HG02970 (cell line): Measurements from ENCODE around the gene ASTN2.

Experiments
- ATAC-seq: cut with Tn5 transposase; IDR thresholded peaks from one replicate; pipeline ENCODE4 v1.9.1; 2021; ENCODE audit warnings: mild to moderate bottlenecking, moderate library complexity, moderate number of reproducible peaks; ENCODE audit not compliant: unreplicated experiment, low FRiP score

The ASTN2 gene

GRCh38 chr9:117134826-117135500, 279.9 kb downstream of the ASTN2 start:
- no peak for ATAC-seq

- no peak for ATAC-seq
Observed at GRCh38 chr9:117126871-117127270, 288.0 kb downstream of the ASTN2 start.

DNA sequence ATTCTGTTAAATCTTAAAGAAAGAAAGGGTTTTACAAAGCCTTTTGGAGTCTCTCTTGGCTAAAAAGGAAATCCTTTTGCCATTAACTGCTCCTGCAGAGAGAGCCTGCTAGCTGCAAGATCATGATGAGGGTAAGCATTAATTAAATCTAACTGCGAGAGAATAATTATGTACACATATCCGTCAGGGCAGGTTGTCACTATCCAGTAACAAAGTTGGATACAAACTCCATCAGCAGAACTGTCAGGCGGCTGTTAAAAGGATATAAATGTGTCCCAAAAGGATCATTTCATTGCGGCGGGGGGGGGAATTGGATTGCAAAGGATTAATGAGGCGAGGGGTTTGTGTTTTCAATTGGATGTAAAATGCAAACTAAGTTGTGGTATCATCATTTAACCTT, 289.3 kb downstream of the ASTN2 start:
- ATAC-seq, result no peak

DNA sequence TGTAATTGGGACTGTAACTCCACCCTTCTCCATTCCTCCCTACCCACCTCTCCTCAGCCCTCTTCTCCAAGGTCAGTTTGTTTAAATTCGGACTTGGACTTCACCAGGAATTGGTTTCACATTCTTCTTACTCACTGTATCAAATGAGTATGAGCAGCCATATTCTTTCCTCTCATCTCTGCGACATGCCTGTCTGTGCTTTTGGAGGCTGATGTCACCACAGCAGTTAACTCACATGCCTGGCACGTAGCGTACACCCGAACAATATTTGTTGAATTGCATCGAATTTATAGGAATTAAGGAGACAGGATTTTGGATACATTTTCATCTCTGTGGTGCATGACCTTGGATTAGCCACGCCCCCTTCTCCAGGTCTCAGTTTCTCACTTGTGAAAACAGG, 291.1 kb downstream of the ASTN2 start:
- no peak for ATAC-seq

GRCh38 chr9:117122953-117123352, 291.9 kb downstream of the ASTN2 start:
- ATAC-seq, result no peak

- no peak for ATAC-seq
Observed at GRCh38 chr9:117122102-117122501, 292.8 kb downstream of the ASTN2 start.

DNA sequence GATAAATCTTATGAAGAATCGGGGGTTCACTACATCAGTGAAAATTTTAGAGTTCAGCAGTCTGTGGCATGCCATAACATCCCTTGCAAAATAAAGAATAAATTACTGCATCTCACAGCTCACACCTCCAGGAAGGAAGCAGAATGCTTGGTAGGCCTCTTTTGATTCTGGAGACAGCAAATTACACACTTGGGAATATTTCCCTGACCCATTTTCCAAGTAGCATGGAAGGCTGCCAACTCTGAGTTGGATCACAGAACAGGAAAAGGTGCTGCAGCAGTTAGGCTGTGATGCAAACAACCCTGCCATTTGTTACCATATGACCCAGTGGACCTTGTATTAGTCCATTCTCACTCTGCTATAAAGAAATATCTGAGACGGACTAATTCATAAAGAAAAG, 293.5 kb downstream of the ASTN2 start:
- ATAC-seq, result no peak

GRCh38 chr9:117120061-117120460, 294.8 kb downstream of the ASTN2 start:
- ATAC-seq, result no peak

- ATAC-seq, result no peak
Observed at GRCh38 chr9:117116084-117116483, 298.8 kb downstream of the ASTN2 start.

GRCh38 chr9:117114768-117115167, 300.1 kb downstream of the ASTN2 start:
- no peak for ATAC-seq

DNA sequence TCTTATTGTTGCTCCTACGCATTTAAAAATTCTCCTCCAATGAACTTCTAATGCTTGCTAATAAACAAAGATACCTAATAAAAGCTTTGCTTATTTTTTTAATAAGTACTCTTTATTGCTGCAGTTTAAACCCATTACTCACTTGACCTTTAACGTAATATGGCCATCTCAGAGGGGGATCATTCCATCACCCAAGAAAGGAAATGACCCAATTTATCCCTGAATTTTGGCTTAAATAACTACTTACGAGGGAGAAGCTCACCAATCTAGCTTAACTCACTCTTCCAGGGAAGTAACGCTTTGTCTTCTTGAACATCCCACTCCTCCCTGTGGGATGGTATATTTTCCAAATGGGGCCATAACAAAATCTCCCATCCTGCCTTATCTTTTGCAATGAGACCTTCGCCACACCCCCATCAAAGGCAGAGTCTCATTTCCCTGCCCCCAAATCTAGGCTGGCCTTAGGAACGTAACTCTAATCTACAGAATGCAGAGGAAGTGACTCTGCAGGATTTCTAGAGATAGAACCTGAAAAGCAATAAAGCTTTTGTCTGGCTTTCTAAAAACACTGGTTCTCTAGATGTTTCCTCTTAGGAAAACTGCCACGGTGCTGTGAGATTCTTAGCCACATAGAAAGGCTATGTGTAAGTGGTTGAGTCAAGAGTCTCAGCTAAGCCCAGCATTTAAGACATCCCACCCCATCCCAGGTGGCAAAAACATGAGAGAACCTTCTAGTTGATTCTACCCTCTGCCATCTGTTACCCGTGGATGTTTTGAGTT, 310.0 kb downstream of the ASTN2 start:
- no peak for ATAC-seq

DNA sequence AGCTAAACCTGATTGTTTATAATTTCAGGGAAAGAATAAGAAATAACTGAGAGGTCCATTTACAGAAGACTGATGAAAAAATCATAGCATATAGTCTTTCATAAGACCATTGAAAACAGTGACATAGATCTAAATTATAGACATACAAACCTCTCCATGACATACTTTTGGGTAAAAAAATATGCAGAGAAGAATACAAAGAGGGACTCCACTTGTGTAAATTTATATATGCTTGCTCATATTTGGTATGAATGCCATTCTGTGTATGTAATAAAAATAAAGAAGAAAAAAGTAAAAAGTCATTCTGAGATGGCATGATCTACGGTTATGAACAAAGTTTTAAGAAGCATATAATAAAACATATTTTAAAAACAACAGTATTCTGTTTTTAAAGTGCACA, 310.7 kb downstream of the ASTN2 start:
- no peak for ATAC-seq

DNA sequence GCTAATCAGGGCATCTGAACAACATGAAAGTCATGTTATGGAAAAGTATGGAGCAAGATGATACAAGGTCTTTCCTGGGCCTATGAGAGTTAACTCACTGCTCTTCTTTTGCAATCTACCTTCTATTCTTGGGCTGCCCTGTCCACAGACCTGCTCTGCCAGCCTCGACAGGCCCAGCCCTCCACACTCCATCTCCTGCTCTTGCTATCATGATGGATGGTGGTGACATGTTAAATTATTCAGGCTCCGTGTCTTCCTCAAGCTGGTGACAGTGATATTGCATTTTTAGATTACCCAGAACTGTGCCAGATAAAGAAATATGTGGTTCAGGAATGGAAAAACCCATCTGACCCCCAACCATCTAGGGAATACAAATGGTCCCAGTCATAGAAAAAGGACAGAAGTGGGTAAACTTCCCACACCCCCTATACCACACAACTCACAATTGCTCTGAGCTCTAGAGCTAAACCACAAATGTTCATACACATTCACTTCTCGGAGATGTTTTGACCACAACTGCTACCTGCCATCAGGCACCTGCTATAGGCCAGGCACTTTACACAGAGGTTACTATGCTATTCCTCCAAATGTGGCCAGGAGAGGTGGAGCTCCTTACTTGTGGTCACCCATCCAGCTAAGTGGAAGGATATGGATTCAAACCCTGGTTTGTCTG, 311.3 kb downstream of the ASTN2 start:
- no peak for ATAC-seq

DNA sequence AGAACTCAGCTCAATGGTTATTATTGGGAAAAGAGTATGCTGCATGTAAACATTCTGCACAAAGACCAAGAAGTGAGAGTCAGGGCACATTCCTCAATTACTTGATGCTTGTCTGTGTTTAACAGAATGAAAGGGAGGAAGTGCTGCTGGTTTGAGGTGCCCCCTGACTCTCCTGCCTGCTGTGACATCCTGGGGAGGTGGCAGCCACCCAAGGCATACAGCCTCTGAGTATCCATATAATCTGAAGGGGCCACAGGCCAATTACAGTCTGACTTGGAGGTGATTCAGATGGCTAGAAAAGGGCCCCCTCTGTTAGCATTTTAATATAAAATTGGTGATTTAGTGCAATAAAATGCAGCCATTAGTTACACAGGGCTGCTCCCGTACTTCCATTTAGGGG, 313.8 kb downstream of the ASTN2 start:
- no peak for ATAC-seq

DNA sequence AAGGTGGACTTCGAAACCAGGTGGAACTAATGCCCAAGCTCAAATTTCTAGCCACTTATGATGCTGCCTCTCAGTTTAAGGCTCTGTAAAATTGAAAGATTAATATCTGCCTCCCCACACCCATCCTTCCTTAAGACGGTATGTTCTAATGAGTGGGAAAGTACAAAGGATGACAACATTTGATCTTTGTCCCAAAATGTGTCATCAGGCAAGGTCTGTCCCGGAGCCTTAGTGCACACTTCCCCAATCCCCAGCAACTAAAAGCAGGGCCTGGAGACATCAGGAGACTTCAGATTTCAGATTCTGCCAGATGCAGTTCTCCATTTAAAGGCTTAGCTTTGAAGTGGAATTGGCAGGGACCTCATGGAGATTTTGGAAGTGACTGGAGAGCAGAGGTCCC, 316.5 kb downstream of the ASTN2 start:
- ATAC-seq, result no peak

DNA sequence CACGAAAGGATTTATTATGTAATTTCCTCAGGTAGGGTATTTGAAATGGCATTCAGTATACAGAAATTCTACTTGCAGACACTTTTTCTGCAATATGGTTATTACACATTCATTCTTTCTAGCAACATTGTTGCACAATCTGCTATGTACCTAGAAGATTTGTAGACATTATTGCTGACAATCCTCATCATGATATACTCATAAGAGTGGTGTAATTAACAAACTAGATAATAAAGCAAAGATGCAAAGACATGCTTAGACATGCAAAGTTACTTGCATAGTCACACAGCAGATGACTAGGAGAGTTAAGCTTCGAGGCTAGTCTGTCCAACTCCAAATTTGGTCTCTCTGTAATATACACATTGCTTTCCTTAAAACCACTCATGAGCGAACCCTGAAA, 317.1 kb downstream of the ASTN2 start:
- ATAC-seq, result no peak

- no peak for ATAC-seq
Observed at GRCh38 chr9:117096138-117096537, 318.7 kb downstream of the ASTN2 start.

GRCh38 chr9:117095081-117095480, 319.8 kb downstream of the ASTN2 start:
- ATAC-seq, result no peak

- ATAC-seq, result no peak
Observed at GRCh38 chr9:117093891-117094844, 320.7 kb downstream of the ASTN2 start.

- ATAC-seq, result no peak
Observed at GRCh38 chr9:117092582-117092981, 322.3 kb downstream of the ASTN2 start.
